Effector CD4-positive, alpha-beta T cell (primary cell): ENCODE results near the gene MACIR.
"Not testable (repeated sequence)": the region's sequence is repeated elsewhere in the genome, so short reads cannot be mapped to it uniquely, and the experiment has no call there.

Source experiments
- DNase-seq: peaks from one replicate; pipeline ENCODE4 v3.0.0-alpha.2; 2020
- total RNA-seq: gene quantifications from one replicate; lab custom pipeline; 2026; lab: John Stamatoyannopoulos, UW

The MACIR gene
- 3.2 reads per million, percentile 12 among the genes with 10 or more reads in this experiment for total RNA-seq

- DNase-seq = peak; percentile 89
These were observed at the start of gene MACIR for GRCh38 chr5:103258368-103258956. Gene MACIR, plus strand, starts transcription at chr5:103258763. Its CDS starts 17,157 bp downstream, at chr5:103275920.

- DNase-seq = no peak
These were observed 49.5 kb upstream of the MACIR start for GRCh38 chr5:103209065-103209464.

- no peak for DNase-seq
These were observed 47.6 kb upstream of the MACIR start for GRCh38 chr5:103210952-103211351.

- no peak for DNase-seq
These were observed 46.7 kb upstream of the MACIR start for GRCh38 chr5:103211576-103212561.

- DNase-seq = no peak
These were observed 42.4 kb upstream of the MACIR start for GRCh38 chr5:103216137-103216536.

- DNase-seq = no peak
These were observed 41.9 kb upstream of the MACIR start for GRCh38 chr5:103216697-103217096.

GRCh38 chr5:103217101-103217500 is 41.5 kb upstream of the MACIR start:
- no peak for DNase-seq

GRCh38 chr5:103218164-103218563 is 40.4 kb upstream of the MACIR start:
- no peak for DNase-seq

GRCh38 chr5:103219074-103219473 is 39.5 kb upstream of the MACIR start:
- not testable (repeated sequence) for DNase-seq

GRCh38 chr5:103223031-103223955 is 35.3 kb upstream of the MACIR start:
- DNase-seq = no peak

- no peak for DNase-seq
These were observed 34.3 kb upstream of the MACIR start for GRCh38 chr5:103224118-103224893.

- DNase-seq = no peak
These were observed 33.7 kb upstream of the MACIR start for GRCh38 chr5:103224894-103225246.

- no peak for DNase-seq
These were observed 30.5 kb upstream of the MACIR start for GRCh38 chr5:103228061-103228460.

- no peak for DNase-seq
These were observed 30.0 kb upstream of the MACIR start for GRCh38 chr5:103228588-103228987.

- DNase-seq = no peak
These were observed 26.1 kb upstream of the MACIR start for GRCh38 chr5:103232393-103232999.

GRCh38 chr5:103234239-103234975 is 24.2 kb upstream of the MACIR start:
- DNase-seq = no peak

- DNase-seq = no peak
These were observed 22.7 kb upstream of the MACIR start for GRCh38 chr5:103235891-103236290.

GRCh38 chr5:103237778-103238177 is 20.8 kb upstream of the MACIR start:
- DNase-seq = no peak

- DNase-seq = no peak
These were observed 14.9 kb upstream of the MACIR start for GRCh38 chr5:103243665-103244064.

GRCh38 chr5:103244398-103244797 is 14.2 kb upstream of the MACIR start:
- no peak for DNase-seq

- no peak for DNase-seq
These were observed 12.8 kb upstream of the MACIR start for GRCh38 chr5:103245761-103246160.
